A673 (cell line): Measurements from ENCODE around the gene PCDHA9.
"Not testable (repeated sequence)": the region's sequence is repeated elsewhere in the genome, so short reads cannot be mapped to it uniquely, and the experiment has no call there.

Experiments
- EZH2 ChIP-seq: fragments of 200-600 bp; sonication (generic); IDR thresholded peaks from 2 replicates; pipeline ENCODE4 v1.6.1; 2017; ENCODE audit warnings: borderline replicate concordance, low read depth, mild to moderate bottlenecking, mixed read lengths, antibody characterized with exemption, low read length; ENCODE audit not compliant: poor library complexity, severe bottlenecking
- TF ChIP-seq, protein P1 (sequence below): fragments of 300-800, 200-600 bp; sonication (generic); conservative IDR thresholded peaks from 2 replicates; pipeline ENCODE4 v1.5.1; 2017; ENCODE audit warnings: low read depth, mild to moderate bottlenecking, antibody characterized with exemption, low read length, moderate library complexity, mixed read lengths

DNA sequence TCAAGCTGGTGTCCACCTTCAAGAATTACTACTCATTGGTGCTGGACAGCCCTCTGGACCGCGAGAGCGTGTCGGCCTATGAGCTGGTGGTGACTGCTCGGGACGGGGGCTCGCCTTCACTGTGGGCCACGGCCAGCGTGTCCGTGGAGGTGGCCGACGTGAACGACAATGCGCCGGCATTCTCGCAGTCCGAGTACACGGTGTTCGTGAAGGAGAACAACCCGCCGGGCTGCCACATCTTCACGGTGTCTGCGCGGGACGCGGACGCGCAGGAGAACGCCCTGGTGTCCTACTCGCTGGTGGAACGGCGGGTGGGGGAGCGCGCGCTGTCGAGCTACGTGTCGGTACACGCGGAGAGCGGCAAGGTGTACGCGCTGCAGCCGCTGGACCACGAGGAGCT lies 45.8 kb upstream of the PCDHA9 start:
- TF ChIP-seq, protein P1, sequence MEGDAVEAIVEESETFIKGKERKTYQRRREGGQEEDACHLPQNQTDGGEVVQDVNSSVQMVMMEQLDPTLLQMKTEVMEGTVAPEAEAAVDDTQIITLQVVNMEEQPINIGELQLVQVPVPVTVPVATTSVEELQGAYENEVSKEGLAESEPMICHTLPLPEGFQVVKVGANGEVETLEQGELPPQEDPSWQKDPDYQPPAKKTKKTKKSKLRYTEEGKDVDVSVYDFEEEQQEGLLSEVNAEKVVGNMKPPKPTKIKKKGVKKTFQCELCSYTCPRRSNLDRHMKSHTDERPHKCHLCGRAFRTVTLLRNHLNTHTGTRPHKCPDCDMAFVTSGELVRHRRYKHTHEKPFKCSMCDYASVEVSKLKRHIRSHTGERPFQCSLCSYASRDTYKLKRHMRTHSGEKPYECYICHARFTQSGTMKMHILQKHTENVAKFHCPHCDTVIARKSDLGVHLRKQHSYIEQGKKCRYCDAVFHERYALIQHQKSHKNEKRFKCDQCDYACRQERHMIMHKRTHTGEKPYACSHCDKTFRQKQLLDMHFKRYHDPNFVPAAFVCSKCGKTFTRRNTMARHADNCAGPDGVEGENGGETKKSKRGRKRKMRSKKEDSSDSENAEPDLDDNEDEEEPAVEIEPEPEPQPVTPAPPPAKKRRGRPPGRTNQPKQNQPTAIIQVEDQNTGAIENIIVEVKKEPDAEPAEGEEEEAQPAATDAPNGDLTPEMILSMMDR, result not testable (repeated sequence)
- not testable (repeated sequence) for TF ChIP-seq EZH2
